ENCODE results near the gene ZC4H2.

- no peak for TF ChIP-seq POLR2A (IDR thresholded peaks at IDR 0.05; ENCODE audit: extremely low read depth, insufficient read length)
- TF ChIP-seq, protein P1, sequence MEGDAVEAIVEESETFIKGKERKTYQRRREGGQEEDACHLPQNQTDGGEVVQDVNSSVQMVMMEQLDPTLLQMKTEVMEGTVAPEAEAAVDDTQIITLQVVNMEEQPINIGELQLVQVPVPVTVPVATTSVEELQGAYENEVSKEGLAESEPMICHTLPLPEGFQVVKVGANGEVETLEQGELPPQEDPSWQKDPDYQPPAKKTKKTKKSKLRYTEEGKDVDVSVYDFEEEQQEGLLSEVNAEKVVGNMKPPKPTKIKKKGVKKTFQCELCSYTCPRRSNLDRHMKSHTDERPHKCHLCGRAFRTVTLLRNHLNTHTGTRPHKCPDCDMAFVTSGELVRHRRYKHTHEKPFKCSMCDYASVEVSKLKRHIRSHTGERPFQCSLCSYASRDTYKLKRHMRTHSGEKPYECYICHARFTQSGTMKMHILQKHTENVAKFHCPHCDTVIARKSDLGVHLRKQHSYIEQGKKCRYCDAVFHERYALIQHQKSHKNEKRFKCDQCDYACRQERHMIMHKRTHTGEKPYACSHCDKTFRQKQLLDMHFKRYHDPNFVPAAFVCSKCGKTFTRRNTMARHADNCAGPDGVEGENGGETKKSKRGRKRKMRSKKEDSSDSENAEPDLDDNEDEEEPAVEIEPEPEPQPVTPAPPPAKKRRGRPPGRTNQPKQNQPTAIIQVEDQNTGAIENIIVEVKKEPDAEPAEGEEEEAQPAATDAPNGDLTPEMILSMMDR (IDR thresholded peaks at IDR 0.05; ENCODE audit: low read depth, low read length): no peak
These were observed 18.0 kb upstream of the ZC4H2 start for GRCh38 chrX:64994131-64994798.
